Tibial nerve (tissue), 4 donors: ENCODE data around the gene HOXA3.

Experiments
- CTCF ChIP-seq, 5 experiments: fragments of 200-600 bp in 3 of 5; fragments of 450-650 bp in 2 of 5; sonication (generic) in 3 of 5; IDR thresholded peaks; one replicate each; pipeline ENCODE4 v1.5.1; 2016 to 2019; ENCODE audit warnings: antibody characterized with exemption in 5 of 5, mild to moderate bottlenecking in 3 of 5, moderate library complexity in 2 of 5
- EP300 ChIP-seq, 2 donors: sonication (generic); formaldehyde crosslinking; IDR thresholded peaks; one replicate each; pipeline ENCODE4 v1.6.1; 2017; ENCODE audit warnings: antibody characterized with exemption in 2 of 2, mild to moderate bottlenecking in 1 of 2
- POLR2A ChIP-seq, 2 donors: fragments of 450-650 bp; IDR thresholded peaks; one replicate each; pipeline ENCODE4 v1.6.1; 2017; ENCODE audit warnings: antibody characterized with exemption in 2 of 2, mild to moderate bottlenecking in 2 of 2, moderate library complexity in 2 of 2

- TF ChIP-seq CTCF (IDR thresholded peaks at IDR 0.05) (no peak), POLR2A (IDR thresholded peaks at IDR 0.05) (no peak), EP300 (IDR thresholded peaks at IDR 0.05) (peak in 1 of 2 donors; percentile 19)
Observed at GRCh38 chr7:27148031-27148755, 4.2 kb downstream of the HOXA3 start.
